NCI-H226 (cell line): ENCODE results near the gene SPOCK2.

Experiments
- DNase-seq: peaks from one replicate; pipeline ENCODE4 v3.0.0-alpha.2; 2015

SPOCK2 gene

DNA sequence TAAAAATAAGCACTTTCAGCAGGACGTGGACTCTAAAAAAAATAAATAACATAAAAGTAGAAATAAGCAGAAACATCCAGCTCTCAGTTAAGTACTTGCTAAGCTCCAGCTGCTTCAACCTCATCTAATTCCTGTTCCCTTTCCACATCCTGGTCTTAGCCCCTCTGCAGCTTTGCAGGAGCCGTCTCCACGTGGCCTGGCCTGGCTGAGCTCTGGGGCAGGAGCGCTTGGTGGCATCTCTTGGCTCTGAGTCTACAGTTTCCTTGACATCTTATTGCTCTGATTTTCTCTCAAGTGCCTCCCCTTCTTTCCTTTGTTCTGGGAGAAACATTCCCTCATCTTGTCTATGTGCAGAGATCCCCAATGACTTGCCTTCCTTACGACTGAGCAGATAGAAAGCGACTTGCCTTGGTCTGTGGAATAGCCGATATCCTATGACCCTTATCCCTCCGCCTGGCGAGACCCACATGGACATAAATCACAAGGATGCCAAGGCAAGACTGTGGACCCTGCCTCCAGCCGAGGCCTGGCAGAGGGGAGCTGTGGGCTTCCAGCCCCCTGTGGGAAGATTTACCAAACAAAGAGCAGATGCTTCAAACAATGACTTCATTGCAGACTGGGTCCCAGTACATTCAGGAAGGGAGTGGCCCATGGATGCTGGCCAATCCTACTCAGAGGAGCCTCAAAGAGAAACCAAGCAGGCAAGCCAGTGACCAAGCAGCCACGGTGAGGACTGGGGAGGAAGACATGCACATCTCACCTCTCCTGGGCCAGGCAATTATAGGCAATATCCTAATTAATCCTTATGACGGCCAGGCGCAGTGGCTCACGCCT is 61.9 kb downstream of the SPOCK2 start:
- peak; percentile 57 for DNase-seq

DNA sequence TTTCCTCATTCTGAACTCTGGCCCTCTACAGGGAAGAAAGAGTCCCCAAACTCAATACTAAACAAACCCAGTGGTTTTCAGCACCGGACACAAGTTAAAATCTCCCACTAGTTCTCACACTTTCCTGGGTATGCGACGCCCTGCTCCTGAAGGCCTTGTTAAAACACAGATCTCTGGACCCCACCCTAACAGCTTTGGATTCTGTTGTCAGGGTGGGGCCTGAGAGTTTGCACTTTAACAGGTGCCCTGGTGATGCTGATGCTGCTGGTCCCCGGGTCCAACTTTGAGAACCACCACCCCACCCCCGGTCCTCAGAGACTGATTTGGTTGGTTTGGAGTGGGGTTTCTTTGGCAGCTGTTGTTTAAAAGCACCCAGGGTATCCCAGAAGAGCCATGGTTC is 62.5 kb downstream of the SPOCK2 start:
- no peak for DNase-seq

DNA sequence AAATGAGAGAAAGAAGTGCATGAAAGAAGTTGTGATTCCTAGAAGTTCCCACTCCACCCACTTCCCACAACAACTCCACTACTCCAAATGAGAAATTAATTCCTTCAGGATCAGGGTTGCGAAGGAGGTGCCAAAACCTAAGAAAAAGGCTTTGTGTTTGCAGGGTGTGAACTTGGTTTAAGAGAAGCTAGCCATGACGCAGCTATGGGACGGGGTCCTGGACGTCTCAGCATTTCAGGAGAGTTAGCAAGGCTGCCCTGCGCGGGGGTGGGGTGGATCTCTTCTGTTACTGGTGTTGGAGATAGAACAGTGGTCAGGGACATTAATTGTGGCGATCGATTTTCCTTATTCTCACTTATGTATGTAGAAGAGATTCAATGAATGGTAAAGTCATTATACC is 63.0 kb downstream of the SPOCK2 start:
- no peak for DNase-seq

DNA sequence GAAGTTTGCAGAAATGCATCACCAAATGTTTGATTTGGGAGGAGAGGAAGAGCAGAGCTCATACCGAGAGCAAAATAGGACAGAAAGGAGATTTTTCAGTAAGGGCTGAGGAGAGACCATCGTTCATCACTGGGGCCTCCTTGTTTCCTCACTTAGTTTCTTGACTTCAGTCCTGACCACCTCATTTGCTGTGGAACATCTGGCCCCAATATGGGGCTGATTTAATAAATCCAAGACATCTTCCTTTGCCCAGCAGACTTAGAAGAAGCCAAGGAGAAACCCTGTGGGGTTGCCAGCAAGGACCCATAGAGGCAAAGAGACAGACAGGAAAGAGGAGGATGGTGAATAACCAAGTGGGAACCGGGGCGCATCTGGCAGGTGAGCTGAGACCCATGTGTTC is 63.8 kb downstream of the SPOCK2 start:
- no peak for DNase-seq

DNA sequence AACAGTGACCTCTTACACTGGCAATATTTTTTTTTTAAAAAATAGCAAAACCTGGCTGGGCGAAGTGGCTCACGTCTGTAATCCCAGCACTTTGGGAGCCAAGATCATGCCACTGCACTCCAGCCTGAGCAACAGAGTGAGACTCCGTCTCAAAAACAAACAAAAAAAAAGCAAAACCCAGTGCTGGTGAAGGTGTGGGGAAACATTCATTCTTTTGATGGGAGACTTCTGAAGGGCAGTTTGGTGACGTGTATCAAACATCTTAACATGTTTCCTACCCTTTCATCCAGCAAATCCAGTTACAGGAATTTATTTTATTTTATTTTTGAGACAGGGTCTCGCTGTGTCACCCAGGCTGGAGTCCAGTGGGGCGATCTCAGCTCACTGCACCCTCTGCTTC is 66.1 kb downstream of the SPOCK2 start:
- DNase-seq: no peak

DNA sequence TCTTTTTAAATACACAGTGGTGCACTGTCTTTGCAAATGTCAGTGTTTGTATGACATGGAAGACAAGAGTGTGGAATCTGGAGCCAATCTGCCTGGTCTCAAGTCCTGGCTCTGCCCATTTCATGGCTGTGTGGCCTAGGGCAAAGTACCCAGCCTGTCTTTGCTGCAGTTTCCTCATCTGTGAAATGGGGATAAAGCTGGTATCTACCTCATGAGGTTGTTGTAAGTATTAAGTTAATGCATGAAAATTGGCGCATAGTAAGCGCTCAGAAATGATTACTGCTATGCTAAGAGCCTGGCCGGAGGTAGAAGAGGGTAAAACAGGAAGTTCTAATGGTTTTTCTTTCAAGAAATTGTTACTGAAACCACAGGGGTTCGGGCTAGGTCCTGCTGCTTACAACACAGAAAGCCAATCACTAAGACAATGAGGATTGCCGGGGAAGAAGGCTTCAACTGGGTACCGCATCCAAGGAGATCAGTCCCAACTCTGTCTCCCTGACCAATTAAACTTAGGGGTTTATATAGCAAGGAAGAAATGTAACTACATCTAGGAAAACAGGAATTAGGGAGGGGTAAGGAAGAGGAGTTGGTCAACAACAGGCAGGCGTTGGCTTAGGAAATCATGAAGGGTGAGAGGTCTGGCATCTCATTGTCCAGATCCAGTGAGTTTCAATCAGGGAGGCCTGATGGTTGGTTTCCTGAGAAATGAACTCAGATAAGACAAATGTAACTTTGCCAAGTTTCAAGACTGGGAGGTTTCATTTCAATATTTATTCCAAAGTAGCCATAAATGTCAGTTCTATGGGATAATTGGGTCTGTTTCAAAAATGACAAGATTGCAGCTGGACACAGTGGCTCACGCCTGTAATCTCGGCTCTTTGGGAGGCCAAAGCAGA is 67.2 kb downstream of the SPOCK2 start:
- DNase-seq: peak; percentile 73

DNA sequence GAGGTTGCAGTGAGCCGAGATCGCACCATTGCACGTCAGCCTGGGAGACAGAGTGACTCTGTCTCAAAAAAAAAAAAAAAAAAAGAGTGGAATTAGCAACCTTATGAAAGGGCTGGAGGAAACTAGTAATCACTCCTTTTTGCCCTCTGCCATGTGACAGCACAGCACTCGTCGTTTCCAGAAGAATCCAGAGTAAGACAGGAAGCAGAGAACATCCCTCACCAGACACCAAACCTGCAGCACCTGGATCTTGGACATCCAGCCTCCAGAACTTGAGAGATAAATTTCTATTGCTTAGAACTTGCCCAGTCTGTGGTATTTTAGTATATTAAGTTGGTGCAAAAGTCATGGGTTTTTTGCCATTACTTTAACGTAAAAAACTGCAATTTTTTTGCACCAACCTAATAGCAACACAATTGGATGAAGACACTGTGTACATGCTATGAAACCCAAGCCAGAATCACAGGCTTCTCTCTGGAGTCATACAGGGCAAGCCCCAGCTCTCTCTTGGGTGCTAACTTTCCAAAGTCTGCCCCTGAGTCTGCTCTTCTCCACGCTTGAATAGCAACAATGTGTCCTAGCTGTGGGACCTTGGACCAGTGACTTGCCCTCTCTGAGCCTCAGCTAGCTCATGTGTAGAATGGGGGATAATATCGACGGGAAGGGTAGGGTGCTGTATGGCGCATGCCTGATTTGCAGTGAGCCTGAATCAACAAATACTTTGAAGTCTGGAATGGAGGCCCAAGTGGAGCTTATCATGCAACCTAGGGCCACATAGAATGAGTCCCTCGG is 69.1 kb downstream of the SPOCK2 start:
- no peak for DNase-seq

DNA sequence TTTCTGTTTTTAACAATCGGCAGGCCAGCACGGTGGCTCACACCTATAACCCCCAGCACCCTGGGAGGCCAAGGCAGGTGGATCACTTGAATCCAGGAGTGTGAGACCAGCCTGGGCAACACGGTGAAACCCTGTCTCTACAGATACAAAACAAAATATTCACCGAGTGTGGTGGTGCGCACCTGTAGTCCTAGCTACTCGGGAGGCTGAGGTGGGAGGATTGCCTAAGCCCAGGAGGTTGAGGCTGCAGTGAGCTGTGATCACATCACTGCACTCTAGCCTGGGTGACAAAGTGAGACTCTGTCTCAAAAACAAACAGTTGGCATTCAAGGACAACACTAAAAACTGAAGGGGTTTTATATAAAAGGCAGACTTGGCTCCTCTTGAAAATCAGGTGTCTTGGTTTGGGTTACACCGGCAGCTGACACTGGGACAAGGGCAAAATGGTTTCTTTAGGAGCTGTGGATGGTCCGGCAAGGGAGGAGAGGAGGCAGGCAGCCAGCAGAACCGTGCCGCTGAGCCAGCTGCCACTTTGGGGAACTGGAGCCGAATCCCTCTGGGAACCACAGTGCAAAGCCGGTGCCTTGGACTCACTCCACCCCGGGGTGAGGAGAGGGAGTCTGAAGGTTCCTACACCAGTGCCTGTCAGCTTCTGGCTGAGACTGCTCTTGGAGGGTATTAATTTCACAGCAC is 71.6 kb downstream of the SPOCK2 start:
- DNase-seq: no peak

DNA sequence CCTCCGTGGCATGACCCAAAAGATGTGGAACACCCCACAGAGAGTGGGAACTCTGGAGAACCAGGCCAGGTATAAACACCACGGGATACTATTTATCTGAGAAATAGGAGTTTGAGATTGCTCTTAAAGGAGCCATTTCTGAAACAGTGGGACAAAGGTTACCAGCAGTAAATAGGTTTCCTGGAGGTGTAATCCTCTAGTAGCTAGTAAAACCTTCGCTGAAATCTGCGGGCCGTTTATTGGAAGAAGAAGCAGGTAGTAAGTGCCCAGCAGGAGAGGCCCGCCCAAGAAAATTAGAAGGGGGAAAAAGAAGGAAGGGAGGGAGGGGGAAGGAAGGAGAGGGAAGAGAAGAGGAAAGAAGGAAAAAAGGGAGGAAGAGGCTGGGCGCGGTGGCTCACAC is 72.5 kb downstream of the SPOCK2 start:
- DNase-seq: no peak

DNA sequence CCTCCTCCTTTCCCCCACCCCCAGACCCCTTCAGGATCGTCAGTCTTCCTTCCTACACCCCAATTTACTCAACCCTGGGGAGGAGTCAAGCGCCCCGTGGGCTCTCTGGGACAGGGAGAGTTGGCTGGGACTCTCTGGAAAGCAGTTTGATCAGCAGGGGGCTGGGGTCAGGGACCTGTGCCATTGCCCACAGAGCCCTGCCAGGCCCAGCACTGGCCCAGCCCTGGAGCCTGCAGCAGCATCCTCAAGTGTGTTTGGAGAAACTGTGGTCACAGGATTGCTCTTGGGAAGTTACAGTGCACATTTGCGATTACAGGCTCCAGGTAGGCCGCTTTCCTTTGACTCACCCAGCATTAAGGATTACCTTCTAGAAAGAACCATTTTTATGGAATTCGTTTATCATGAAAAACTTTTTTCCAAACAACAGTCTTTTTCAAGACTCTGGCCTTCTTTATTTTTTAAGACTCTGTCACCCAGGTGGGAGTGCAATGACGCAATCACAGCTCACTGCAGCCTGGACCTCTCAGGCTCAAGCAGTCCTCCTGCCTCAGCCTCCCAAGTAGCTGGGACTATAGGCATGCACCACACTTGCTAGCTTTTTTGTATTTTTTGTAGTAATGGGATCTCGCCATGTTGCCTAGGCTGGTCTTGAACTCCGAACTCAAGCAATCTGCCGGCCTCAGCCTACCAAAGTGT is 73.4 kb downstream of the SPOCK2 start:
- DNase-seq: no peak

DNA sequence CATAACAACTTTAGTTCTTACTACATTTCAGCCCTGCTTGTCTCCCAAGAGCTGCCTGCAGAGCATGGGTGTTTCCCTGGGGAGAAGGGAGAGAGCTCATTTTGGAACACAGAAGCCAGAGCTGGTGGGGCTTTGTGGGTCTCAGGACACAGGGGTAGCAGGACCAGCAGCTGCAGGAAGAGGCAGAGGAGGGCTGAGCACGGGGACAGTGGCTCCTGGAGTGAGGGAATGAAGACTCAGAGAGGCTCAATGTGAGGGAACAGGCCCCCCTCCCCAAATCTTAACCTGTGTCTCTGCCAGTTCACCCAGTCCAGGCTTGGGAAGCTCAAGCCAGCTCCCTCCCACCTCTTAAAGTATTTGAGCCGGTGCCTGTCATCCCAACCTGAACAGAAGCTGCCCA is 74.2 kb downstream of the SPOCK2 start:
- no peak for DNase-seq

DNA sequence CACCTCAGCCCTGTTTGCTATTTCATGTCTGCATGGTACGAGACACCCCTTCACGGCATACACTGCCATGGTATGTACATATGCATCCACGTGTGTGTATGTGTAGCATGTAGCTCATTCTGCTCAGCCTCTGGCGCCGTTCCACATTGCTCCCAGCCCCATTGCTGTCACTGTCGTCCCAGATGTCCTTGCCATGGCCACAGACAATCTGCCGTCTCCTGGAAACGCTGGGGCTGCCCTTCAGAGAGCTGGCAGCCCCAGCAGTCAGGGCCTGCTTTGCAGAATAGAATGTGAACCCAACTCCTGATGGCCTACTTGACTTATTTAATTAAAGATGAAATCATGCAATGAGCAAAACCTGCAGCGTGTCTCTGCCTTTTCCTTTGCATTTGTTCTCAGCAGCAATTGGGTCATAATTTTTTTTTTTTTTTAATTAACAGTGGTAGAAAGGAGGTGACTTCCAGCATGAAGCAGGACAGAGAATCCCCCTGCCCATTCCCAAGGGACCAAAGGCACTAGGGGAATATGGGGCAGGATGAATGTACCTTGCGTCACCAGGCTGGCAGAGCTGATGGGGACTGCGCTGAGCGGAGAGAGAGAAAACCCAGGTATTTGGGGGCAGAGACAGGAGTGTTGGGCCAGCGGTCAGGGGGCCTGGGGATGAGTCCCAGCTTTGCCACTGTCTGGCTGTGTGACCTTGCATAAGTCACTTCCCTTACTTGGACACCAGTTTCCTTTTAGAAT is 75.0 kb downstream of the SPOCK2 start:
- DNase-seq: no peak

DNA sequence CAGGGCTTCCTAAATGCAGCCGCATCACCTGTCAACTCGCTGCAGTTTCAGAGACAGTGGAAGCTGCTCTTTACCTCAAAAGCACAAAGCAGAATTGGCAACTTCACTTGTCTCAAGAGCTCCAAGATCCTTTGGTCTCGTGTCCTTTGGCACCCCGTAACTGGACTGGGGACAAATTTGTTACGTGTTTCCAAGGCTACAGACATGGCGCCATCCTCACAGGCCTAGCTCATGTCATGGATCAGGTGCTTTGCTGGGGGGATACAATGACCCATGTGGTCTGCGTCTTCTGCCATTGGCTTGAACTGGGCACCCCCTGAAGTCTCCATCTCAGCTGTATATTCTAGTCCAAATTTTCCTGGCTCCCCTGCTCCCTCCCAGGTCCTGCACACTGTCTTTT is 75.6 kb downstream of the SPOCK2 start:
- DNase-seq: no peak

DNA sequence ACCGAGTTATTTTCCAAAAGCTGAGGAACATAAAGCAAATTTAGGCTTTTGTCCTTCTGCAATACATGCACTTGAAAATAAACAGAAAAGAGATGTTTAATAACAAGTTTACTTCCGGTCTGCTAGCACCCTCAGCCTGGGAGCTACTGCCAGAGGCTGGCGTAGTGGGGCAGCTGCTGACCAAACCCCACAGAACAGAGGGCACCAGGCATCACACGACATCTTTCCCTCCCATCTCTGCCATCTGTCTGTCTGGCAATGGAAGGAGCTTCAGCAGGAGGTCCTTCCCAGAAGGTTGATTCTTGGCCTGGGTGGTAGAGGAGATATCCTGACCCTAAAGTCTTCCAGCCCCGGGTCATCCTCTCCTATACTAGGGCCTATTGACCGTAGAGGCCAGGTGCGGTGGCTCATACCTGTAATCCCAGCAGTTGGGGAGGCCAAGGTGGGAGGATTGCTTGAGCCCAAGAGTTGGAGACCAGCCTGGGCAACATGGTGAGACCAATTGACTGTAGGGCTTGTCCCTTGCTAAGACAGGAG is 76.3 kb downstream of the SPOCK2 start:
- DNase-seq: no peak

DNA sequence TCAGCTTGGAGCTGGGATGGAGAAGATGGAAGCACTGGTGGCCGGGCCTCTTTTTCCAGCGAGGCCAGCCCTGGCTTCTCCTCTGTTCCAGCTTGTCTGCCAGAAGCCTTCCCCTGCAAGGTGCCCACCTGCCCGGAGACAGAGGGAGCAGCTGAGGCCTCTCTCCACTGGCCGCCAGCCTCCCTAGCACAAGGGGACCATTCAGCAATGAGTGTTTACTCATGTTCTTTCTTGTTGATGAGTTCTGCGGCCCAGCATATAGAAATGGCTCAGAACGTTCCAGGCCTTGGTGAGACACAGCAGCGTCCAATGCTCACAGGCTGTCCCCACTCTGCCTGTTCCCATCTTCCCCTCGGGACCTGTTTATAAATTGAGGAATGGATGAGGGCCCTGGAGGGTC is 76.9 kb downstream of the SPOCK2 start:
- DNase-seq: no peak

DNA sequence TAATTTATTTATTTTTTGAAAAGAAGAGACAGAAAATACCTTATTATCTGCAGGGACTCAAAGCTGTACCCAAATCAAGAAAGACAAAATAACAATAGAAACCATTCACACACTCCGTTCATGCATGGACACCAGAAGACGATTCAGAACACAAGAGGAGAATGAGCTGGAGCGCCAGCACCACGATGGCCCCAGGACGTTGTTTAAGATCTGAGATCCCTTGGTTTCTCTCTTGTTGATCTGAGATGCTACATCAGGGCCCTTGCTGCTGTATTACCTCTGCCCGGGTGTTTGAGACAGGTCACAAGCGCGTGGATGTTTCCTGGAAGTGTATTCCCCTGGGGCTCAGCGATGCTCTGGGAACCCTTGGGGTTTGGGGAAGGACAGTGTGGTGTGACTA is 77.3 kb downstream of the SPOCK2 start:
- DNase-seq: no peak

DNA sequence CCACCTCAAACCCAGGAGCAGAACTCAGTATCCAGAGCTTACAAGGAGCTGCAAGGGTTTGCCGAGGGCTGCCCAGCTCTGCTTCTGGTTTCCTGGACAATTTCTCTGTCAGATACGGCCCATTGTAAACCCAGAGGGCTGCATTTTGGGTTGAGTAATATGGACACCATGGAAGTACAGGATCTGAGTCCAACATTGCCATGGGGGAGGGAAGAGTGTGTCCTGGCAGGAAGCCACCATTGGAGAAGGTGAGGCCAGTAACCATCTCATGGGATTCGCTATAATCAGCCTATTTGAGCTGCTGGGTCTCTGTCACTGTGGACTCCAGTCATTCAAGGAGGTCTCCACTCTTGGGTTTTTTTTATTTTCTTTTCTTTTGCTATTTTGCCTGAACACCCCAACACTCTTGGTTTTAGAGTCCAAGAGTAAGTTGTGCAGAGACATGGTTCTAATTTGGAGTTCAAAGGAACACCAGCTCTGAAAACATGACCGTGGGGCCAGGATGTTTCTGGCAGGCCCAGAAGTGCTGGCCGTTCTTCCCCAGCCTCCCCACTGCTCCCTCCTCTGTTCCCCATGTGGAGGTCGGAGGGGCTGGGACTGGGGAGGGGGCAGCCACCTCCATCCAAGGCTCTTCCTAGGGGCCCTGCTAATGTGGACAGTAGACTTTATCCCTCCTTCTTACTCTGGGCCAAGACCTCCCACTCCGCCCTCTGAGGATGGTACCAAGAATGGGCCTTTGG is 77.9 kb downstream of the SPOCK2 start:
- DNase-seq: no peak

DNA sequence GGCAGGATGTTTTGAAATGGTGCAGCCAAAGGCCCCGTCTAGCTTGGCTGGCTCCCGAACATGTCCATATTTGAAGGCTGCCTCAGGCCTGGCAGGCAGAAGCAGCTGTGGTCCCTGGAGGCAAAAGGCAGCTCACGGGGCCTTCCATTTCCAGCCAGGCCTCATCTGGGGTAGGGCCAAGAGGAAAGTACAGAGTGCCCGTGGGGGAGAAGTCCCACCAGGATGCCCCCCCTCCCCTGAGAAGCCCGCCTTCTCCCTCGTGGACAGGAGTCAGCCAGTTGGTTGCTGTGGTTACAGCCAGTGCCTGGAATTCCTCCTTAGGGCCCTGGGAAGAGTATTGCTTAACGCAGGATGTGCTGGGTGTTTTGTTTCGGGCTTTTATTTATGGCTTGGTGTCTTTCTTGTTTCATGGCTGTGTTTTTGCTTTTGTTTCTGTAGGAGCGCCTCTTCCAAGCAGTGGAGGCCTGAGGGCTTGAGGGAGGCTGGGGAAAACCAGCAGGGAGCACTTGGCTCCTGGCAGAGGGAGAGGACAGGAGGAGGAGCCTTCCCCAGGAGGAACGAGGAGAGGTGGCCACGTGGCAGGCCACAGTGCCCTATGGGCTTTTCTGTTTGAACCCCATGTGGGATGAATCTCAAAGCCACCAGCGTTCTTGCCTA is 78.8 kb downstream of the SPOCK2 start:
- DNase-seq: peak; percentile 95

DNA sequence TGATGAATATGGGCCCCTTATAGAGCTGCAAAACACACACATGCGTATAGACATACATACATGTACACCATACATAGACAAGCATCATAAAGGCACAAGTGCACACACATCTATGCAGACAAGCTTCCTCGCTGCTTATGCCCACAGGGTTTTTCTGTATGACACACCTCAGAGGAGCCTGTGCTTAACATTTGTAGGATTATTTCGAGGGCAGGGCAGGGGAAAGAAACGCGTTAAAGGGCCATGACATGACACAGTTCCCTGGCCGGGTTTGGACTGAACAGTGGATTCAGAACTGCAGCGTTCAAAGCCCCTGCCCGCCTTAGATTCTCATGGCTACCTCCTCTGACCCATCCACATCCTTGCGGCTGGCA is 79.3 kb downstream of the SPOCK2 start:
- no peak for DNase-seq
